SK-N-SH treated with all-trans-retinoic acid at 6 μM for 48 hours (cell line): ENCODE measurements around the gene TPRN.

Experiments used
- ATAC-seq: fragments of 200-7000 bp; cut with Tn5 transposase; 3 replicates; pipeline ENCODE4 v1.9.1; 2020; ENCODE audit warnings: mild to moderate bottlenecking, moderate library complexity
- ARNTL ChIP-seq: fragments of 450-650 bp; formaldehyde crosslinking; IDR thresholded peaks from 2 replicates; pipeline ENCODE4 v1.5.0; 2020; ENCODE audit warnings: low read depth, mild to moderate bottlenecking, moderate library complexity, borderline replicate concordance
- BACH2 ChIP-seq: fragments of 250-450 bp; sonication (Bioruptor Pico); IDR thresholded peaks from 2 replicates; pipeline ENCODE4 v1.9.0; 2021; ENCODE audit warnings: mild to moderate bottlenecking, borderline replicate concordance
- CREB5 ChIP-seq: fragments of 250-450 bp; sonication (Bioruptor Pico); IDR thresholded peaks from 2 replicates; pipeline ENCODE4 v1.5.1; 2020; ENCODE audit warnings: low read depth, mild to moderate bottlenecking, moderate library complexity
- CSDC2 ChIP-seq: fragments of 250-450 bp; sonication (Bioruptor Pico); IDR thresholded peaks from 2 replicates; pipeline ENCODE4 v1.5.0; 2020; ENCODE audit warnings: mild to moderate bottlenecking, moderate library complexity
- ESRRG ChIP-seq: fragments of 250-450 bp; sonication (Bioruptor Pico); IDR thresholded peaks from 2 replicates; pipeline ENCODE4 v1.6.1; 2021; ENCODE audit warnings: mild to moderate bottlenecking
- GLIS3 ChIP-seq: fragments of 250-450 bp; sonication (Bioruptor Pico); IDR thresholded peaks from 2 replicates; pipeline ENCODE4 v1.5.0; 2020; ENCODE audit warnings: mild to moderate bottlenecking, moderate library complexity
- ISL1 ChIP-seq: fragments of 250-450 bp; sonication (Bioruptor Pico); IDR thresholded peaks from 2 replicates; pipeline ENCODE4 v2.1.2; 2022; ENCODE audit warnings: mild to moderate bottlenecking, moderate library complexity
- OSR1 ChIP-seq: fragments of 250-450 bp; sonication (Bioruptor Pico); IDR thresholded peaks from 2 replicates; pipeline ENCODE4 v1.8.0; 2022; ENCODE audit warnings: moderate library complexity, mild to moderate bottlenecking, inconsistent platforms
- PPARA ChIP-seq: fragments of 250-450 bp; sonication (Bioruptor Pico); IDR thresholded peaks from 2 replicates; pipeline ENCODE4 v1.5.0; 2020; ENCODE audit warnings: mild to moderate bottlenecking, borderline replicate concordance
- RARB ChIP-seq: fragments of 250-450 bp; sonication (Bioruptor Pico); IDR thresholded peaks from 2 replicates; pipeline ENCODE4 v1.8.0; 2021; ENCODE audit warnings: mild to moderate bottlenecking, moderate library complexity
- SNAI2 ChIP-seq: fragments of 250-450 bp; sonication (Bioruptor Pico); IDR thresholded peaks from 2 replicates; pipeline ENCODE4 v1.5.0; 2020; ENCODE audit warnings: mild to moderate bottlenecking, moderate library complexity
- TCF4 ChIP-seq: fragments of 250-450 bp; sonication (Bioruptor Pico); IDR thresholded peaks from 2 replicates; pipeline ENCODE4 v1.8.0; 2021; ENCODE audit warnings: mild to moderate bottlenecking, moderate library complexity, borderline replicate concordance
- TOX ChIP-seq: fragments of 250-450 bp; sonication (Bioruptor Pico); IDR thresholded peaks from 2 replicates; pipeline ENCODE4 v1.8.0; 2021; ENCODE audit warnings: mild to moderate bottlenecking, moderate library complexity, borderline replicate concordance
- ZC3H10 ChIP-seq: fragments of 250-450 bp; sonication (Bioruptor Pico); IDR thresholded peaks from 2 replicates; pipeline ENCODE4 v1.5.1; 2021; ENCODE audit warnings: mild to moderate bottlenecking, moderate library complexity
- ZFP3 ChIP-seq: fragments of 250-450 bp; sonication (Bioruptor Pico); IDR thresholded peaks from 2 replicates; pipeline ENCODE4 v1.5.0; 2020; ENCODE audit warnings: mild to moderate bottlenecking, moderate library complexity
- ZFP30 ChIP-seq: fragments of 450-650 bp; formaldehyde crosslinking; IDR thresholded peaks from 2 replicates; pipeline ENCODE4 v1.5.0; 2022; ENCODE audit warnings: mild to moderate bottlenecking, moderate library complexity
- ZNF565 ChIP-seq: fragments of 450-650 bp; formaldehyde crosslinking; conservative IDR thresholded peaks from 2 replicates; pipeline ENCODE4 v1.5.0; 2020; ENCODE audit warnings: low read depth, mild to moderate bottlenecking, moderate library complexity
- ZNF8 ChIP-seq: fragments of 450-650 bp; formaldehyde crosslinking; IDR thresholded peaks from 2 replicates; pipeline ENCODE4 v1.5.0; 2020; ENCODE audit warnings: mild to moderate bottlenecking, moderate library complexity
- TF ChIP-seq, protein P1 (sequence below): fragments of 250-450 bp; sonication (Bioruptor Pico); IDR thresholded peaks from 2 replicates; pipeline ENCODE4 v1.5.1; 2021; ENCODE audit warnings: mild to moderate bottlenecking, moderate library complexity
- TF ChIP-seq, protein P2 (sequence below): fragments of 250-450 bp; sonication (Bioruptor Pico); IDR thresholded peaks from 2 replicates; pipeline ENCODE4 v1.5.0; 2020; ENCODE audit warnings: mild to moderate bottlenecking, moderate library complexity
- TF ChIP-seq, protein P3 (sequence below): fragments of 250-450 bp; sonication (Bioruptor Pico); IDR thresholded peaks from 2 replicates; pipeline ENCODE4 v1.8.0; 2021; ENCODE audit warnings: low read depth, mild to moderate bottlenecking, moderate library complexity, borderline replicate concordance

Gene TPRN

DNA sequence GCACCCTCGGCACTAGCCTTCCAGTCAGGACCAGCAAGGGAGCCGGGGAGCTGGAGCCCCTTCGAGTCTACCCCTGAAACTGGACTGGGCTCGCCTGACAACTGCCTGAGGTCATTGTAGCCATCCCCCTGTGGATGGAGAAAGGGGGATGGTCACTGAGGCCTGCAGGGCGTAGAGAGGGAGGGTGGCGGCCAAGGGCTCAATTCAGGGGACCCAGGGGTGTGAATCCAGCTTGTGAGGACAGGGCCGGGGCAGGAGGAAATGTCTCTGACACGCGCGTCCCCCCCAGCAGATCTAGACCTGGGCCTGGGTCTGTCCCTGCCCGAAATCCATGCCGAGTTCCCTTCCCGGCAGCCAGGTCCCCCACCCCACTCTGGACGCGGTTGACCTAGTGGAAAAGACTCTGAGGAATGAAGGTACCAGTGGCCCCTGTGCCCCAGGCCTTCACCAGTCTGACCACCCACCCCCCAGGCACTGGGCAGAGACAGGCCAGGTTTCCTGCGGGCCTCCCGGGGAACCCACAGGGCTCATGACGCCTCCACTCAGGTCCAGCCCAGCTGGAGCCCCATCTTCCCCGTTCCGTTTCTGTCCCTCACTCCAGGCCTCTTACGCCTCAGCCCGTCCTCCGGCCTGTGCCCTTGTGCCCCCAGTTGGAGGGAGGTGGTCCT, 31.0 kb upstream of the TPRN start:
- TF ChIP-seq, protein P1, sequence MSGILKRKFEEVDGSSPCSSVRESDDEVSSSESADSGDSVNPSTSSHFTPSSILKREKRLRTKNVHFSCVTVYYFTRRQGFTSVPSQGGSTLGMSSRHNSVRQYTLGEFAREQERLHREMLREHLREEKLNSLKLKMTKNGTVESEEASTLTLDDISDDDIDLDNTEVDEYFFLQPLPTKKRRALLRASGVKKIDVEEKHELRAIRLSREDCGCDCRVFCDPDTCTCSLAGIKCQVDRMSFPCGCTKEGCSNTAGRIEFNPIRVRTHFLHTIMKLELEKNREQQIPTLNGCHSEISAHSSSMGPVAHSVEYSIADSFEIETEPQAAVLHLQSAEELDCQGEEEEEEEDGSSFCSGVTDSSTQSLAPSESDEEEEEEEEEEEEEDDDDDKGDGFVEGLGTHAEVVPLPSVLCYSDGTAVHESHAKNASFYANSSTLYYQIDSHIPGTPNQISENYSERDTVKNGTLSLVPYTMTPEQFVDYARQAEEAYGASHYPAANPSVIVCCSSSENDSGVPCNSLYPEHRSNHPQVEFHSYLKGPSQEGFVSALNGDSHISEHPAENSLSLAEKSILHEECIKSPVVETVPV (CRISPR knock-in tag) = no peak
- TF ChIP-seq TOX (CRISPR knock-in tag) = no peak
- TF ChIP-seq ZFP30 = no peak
- TF ChIP-seq PPARA (CRISPR knock-in tag) = no peak
- no peak for TF ChIP-seq ZNF565
- TF ChIP-seq ZC3H10 (CRISPR knock-in tag) = no peak
- TF ChIP-seq ISL1 (CRISPR knock-in tag) = no peak
- no peak for TF ChIP-seq ESRRG
- no peak for ATAC-seq

DNA sequence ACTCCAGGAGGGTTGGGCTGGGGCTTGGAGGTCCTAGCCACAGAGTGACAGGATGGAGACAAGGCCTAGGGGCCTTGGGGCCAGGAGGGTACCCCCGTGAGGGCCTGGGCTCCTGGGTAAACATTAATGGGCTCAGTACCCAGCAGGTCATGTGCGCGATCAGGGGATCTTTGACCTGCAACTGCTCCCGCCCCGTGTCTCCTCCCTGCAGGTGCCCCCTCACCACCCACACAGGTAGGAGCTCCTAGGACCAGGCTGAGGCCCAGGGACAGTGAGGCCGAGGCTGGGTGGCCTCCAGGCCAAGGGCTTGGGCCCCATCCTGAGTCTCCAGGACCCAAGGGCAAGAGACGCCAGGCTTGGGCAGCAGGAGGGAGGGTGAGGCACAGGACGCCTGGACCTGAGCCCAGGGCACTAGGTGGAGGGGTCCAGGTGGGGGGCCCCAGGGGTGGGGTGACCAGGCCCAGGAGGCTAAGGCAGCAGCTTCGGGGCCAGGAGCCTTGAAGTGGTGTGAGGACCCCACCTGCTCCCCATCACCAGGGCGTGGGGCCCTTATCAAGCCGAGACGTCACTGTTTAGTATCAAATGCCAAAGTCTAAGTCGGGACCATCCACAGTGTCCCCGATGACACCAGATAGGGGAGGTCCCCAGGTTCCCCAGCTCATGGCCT, 30.3 kb upstream of the TPRN start, which contains the start of gene SLC34A3:
Gene SLC34A3, plus strand, starts transcription at position 197 of the 667 bp plus-strand sequence. CDS start 802 bp downstream, outside the sequence.
- no peak for ATAC-seq
- TF ChIP-seq RARB (CRISPR knock-in tag) (no peak), TCF4 (CRISPR knock-in tag) (no peak), ZC3H10 (CRISPR knock-in tag) (no peak), SNAI2 (no peak), OSR1 (CRISPR knock-in tag) (no peak), BACH2 (no peak), CREB5 (CRISPR knock-in tag) (no peak), CSDC2 (CRISPR knock-in tag) (no peak), GLIS3 (CRISPR knock-in tag) (no peak), ZFP3 (CRISPR knock-in tag) (no peak), ISL1 (CRISPR knock-in tag) (no peak)
- TF ChIP-seq, protein P2, sequence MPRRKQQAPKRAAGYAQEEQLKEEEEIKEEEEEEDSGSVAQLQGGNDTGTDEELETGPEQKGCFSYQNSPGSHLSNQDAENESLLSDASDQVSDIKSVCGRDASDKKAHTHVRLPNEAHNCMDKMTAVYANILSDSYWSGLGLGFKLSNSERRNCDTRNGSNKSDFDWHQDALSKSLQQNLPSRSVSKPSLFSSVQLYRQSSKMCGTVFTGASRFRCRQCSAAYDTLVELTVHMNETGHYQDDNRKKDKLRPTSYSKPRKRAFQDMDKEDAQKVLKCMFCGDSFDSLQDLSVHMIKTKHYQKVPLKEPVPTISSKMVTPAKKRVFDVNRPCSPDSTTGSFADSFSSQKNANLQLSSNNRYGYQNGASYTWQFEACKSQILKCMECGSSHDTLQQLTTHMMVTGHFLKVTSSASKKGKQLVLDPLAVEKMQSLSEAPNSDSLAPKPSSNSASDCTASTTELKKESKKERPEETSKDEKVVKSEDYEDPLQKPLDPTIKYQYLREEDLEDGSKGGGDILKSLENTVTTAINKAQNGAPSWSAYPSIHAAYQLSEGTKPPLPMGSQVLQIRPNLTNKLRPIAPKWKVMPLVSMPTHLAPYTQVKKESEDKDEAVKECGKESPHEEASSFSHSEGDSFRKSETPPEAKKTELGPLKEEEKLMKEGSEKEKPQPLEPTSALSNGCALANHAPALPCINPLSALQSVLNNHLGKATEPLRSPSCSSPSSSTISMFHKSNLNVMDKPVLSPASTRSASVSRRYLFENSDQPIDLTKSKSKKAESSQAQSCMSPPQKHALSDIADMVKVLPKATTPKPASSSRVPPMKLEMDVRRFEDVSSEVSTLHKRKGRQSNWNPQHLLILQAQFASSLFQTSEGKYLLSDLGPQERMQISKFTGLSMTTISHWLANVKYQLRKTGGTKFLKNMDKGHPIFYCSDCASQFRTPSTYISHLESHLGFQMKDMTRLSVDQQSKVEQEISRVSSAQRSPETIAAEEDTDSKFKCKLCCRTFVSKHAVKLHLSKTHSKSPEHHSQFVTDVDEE (CRISPR knock-in tag) = no peak
- TF ChIP-seq, protein P3, sequence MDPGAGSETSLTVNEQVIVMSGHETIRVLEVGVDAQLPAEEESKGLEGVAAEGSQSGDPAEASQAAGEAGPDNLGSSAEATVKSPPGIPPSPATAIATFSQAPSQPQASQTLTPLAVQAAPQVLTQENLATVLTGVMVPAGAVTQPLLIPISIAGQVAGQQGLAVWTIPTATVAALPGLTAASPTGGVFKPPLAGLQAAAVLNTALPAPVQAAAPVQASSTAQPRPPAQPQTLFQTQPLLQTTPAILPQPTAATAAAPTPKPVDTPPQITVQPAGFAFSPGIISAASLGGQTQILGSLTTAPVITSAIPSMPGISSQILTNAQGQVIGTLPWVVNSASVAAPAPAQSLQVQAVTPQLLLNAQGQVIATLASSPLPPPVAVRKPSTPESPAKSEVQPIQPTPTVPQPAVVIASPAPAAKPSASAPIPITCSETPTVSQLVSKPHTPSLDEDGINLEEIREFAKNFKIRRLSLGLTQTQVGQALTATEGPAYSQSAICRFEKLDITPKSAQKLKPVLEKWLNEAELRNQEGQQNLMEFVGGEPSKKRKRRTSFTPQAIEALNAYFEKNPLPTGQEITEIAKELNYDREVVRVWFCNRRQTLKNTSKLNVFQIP (CRISPR knock-in tag) = no peak
- TF ChIP-seq, protein P1 (CRISPR knock-in tag) = no peak
- TF ChIP-seq, all 23 proteins: peak for 0

DNA sequence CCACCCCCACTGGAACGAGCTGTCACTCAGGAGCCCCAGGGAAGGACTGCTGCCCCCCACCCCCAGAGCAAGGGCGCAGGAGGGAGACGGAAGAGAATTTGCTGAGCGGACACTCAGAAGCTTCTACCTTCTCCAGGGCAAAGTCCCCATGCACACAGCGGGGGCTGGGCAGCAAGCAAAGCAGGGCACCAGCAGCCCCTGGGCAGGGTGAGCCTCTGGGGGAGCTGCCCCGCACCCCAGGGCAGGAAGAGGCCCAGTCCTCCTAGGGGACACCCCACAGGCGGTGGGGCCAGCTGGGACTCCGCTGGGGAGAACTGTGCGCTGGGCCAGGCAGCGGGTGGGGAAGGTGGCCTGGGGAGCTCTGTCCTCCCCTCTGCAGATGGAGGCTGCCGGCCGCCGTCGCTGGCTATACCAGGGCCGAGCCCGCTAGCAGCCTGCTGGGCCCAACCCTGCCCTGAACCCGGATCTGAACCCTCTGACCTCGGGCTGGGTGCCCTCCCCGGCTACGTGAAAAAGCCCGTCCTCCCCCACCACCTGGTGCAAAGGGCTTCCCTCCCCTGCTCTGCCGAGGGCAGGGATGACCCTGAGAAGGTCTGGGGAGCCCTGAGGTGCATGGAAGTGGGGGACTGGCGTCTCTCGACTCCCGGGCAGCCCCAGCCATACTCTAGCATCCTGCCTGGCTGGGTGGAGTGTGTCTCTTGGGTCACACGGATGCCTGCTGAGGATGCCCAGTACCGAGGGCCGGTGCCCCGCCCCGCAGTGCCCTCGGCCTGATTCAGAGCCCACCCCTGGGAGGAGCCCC, 29.6 kb upstream of the TPRN start:
- no peak for ATAC-seq
- TF ChIP-seq TCF4 (CRISPR knock-in tag) (no peak), ZNF8 (no peak), TOX (CRISPR knock-in tag) (no peak), ZFP3 (CRISPR knock-in tag) (no peak), ARNTL (CRISPR knock-in tag) (no peak), ESRRG (no peak), CREB5 (CRISPR knock-in tag) (no peak), CSDC2 (CRISPR knock-in tag) (no peak), SNAI2 (no peak), ZFP30 (no peak)
- TF ChIP-seq, protein P3 (CRISPR knock-in tag) = no peak
